DLD1 (cell line): ENCODE results near the gene PHIP.

Source experiments
- in situ Hi-C: cut with HindIII; loops from 2 replicates; pipeline ENCODE4 v1.10.0; 2017; ENCODE audit warnings: low sequenced_read_pairs

The PHIP gene

DNA sequence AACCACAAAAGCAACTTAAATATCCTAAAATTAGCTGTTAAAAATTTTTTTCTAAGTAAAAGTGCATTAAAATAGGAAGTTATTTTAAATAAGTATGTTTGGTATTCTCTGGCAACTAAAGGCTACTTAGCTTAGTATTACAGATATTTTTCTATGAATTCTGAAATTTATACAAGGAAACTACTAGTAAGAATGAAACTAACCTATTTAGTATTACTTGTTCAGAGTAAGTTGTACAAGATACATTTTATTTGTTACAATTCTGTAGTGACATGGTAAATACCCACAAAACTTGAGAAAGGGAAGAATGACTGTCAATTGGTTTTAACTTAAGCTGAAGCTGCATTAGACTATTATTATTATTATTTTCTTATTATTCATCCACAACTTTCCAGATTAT, 6.5 kb downstream of the PHIP start:
- in situ Hi-C loops: no loop called here

GRCh38 chr6:79070206-79070825, 7.7 kb downstream of the PHIP start:
- in situ Hi-C loops: no loop called here

GRCh38 chr6:79066828-79067227, 11.2 kb downstream of the PHIP start:
- in situ Hi-C loops: no loop called here

DNA sequence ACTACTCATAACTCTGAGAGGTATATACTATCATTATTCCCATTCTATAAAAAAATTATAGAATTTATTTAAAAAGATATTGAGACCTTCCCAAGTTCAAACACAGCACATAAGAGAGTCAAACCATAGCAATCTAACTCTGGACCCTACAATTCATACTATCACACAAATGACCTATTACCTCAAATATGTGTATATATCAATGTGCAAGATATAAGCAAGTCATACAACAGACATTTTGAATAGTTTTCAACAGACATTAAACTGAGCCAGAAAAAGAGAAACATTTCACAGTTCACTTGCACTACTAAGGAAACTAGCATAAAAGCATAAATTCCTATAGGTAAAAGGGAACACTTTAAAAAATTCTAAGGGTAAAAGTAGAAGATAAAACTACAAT, 11.7 kb downstream of the PHIP start:
- in situ Hi-C loops: no loop called here

GRCh38 chr6:79065232-79065631, 12.8 kb downstream of the PHIP start:
- in situ Hi-C loops: no loop called here

- in situ Hi-C loops: no loop called here
Observed at GRCh38 chr6:79064635-79065034, 13.4 kb downstream of the PHIP start.

GRCh38 chr6:79062708-79063107, 15.3 kb downstream of the PHIP start:
- in situ Hi-C loops: no loop called here

DNA sequence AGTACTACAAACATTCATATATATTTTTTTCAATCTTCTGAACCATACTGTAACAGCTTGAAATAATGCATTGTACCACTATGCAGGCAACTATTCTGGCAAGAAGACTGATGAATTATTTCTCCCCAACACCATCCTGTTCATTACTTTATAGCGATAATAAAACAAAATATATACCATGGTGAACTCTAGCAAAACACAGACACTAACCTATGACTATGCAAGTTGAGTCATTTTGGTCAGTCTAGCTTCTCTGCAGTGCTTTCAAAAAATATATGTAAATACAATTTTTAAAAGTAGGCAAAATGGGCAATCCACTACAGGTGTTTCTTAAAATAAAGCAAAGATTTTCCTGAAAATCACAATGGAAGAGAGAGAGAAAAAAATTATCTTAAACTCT, 20.3 kb downstream of the PHIP start:
- in situ Hi-C loops: no loop called here

- in situ Hi-C loops: no loop called here
Observed at GRCh38 chr6:79056226-79056625, 21.8 kb downstream of the PHIP start.

DNA sequence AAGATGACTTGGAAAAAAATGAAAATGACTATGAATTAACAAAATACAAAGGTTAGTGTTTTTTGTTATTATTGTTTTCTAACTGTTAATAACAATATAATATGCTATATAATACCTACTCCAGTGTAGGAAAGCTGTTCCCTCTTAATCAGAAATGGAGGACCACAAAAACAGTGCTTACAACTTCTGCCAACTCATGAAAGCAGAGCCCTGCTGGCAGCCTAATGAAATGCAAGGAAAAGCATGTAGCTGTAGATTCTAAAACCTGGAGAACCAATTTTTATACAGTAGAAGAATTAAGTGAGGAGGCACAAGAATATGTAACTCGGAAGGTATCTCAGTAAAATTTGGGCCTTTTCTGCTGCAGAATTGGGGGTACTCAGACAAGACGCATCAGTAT, 29.4 kb downstream of the PHIP start:
- in situ Hi-C loops: no loop called here

- in situ Hi-C loops: no loop called here
Observed at GRCh38 chr6:79047072-79047471, 31.0 kb downstream of the PHIP start.

GRCh38 chr6:79045966-79046365, 32.1 kb downstream of the PHIP start:
- in situ Hi-C loops: no loop called here

DNA sequence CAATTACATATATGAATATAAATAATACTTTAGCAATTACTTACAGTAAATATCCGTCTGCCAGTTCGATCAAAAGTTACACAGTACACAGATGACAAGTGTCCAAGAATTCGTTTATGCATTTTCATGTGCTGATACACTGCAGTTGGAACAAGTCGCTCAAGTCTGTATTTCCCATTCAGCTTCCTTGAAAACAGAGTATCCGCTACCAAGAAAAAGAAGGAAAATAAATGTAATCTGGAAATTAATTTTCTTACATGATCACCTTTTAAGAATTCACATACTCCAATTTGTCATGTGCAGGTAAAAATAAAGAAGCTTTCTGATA, 35.3 kb downstream of the PHIP start:
- in situ Hi-C loops: no loop called here

GRCh38 chr6:79042088-79042798, 35.8 kb downstream of the PHIP start:
- in situ Hi-C loops: no loop called here

DNA sequence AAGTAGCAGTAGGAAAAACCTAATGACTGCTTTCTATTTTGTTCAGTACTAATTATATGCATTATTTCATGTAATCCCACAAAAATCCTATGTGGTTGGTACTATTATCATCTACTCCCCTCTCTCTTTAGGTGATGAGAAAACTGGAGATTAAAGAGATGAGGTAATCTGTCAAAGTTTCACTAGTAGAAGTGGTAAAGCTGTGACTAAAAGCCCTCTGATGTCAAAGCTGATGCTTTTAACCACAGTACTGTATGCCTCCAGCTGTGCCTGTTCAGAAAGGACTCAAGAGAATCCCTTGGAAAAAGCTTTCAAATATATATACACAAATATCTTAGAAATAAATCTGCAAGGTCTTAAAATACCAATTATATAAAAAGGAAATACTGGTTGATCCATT, 38.0 kb downstream of the PHIP start:
- in situ Hi-C loops: no loop called here

DNA sequence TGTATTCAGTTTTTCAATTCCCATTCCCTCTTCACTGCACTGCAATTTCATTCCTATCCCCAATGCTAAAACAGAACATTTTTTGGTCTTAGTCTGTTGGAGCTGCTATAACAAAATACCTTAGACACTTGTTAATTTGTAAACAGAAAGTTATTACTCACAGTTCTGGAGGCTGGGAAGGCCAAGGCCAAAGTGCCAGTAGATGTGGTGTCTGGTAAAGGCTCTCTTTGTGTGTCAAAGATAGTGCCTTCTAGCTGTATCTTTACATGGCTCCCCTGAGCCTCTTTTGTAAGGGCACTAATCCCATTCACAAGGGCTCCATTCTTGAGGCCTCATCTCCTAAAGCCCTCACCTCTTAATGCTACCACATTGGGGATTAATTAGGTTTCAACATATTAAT, 40.0 kb downstream of the PHIP start:
- in situ Hi-C loops: no loop called here

DNA sequence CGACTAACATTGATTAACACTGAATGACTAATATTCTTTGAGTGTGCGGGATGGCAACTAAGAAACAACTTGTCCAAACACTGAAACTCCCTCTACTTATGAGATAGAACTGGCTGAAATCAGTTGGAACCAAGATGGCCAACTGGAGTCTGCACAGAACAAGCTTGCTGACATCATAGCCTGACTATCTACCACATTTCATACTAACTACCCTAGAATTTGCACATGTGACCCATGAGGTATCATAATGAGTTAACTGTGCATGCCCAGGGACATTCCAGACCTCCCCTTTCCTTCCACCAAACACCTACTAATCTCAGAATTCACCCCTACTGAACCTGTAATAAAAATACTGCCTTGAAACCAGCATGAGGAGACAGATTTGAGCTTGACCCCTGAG, 43.2 kb downstream of the PHIP start:
- in situ Hi-C loops: no loop called here

DNA sequence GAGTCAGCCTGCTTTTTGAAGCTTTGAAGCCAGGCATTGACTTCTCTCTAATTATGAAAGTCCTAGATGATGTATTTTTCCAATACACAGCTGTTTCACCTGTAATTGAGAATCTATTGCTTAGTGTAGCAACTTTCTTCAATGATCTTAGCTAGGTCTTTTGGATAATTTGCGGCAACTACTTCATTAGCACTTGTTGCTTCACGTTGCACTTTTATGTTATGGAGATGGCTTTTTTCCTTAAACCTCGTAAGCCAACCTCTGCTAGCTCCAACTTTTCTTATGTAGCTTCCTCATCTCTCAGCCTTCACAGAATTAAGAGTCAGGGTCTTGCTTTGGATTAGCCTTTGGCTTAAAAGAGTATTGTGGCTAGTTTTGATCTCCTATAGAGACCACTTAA, 44.8 kb downstream of the PHIP start:
- in situ Hi-C loops: no loop called here

DNA sequence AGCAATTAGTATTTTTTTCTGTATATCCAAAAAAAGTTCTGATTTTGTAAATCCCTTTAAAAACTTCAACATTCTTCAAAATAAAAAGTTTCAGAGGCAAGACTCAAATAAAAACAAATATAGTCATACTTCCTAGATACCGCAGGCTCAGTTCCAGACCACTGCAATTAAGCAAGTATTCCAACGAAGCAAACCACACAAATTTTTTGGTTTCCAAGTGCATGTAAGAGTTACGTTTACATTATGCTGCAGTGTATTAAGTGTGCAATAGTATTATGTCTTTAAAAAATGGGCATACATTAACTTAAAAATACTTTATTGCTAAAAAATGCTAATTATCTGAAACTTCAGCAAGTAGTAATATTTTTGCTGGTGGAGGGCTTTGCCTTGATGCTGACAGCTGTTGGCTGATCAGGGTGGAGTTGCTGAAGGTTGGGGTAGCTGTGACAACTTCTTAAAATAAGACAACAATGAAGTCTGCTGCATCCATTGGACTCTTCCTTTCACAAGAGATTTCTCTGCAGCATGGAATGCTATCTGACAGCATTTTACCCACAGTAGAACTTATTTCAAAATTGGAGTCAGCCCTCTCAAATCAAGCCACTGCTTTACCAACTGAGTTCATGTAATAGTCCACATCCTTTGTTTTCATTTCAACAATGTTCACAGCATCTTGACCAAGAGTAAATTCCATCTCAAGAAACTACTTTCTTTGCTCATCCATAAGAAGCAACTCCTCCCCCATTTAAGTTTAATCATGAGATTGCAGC, 46.0 kb downstream of the PHIP start:
- in situ Hi-C loops: no loop called here

GRCh38 chr6:79030511-79030910, 47.5 kb downstream of the PHIP start:
- in situ Hi-C loops: no loop called here

DNA sequence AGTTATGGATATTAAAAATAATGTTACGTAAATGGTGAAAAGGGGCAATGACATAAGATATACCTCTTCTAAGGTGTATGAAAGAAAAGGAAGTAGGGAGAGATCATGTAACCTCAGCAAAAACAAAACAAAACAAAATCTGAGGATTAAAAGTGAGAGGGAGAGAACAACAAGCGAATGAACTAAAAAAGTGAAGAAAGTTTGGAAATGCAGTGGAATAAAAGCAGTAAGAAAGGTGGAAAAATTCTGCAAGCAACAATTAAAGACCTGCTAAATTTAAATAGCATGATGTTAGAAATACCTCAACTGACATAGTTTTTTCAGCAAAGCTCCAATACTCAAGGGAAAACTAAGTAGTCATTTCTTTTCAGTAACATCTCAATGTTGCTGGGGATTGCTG, 48.0 kb downstream of the PHIP start:
- in situ Hi-C loops: no loop called here

GRCh38 chr6:79028641-79029314, 49.3 kb downstream of the PHIP start:
- in situ Hi-C loops: no loop called here
